PC-3 (cell line): ENCODE data around the gene TNFAIP8. TPM values are rescaled to one million over a fixed set of nuclear protein-coding genes. Genes with fewer than 3 reads are reported as not detected.

Experiments
- ATAC-seq: fragments of 200-7000 bp; cut with Tn5 transposase; 2 replicates; pipeline ENCODE4 v1.9.1; 2020; ENCODE audit warnings: mild to moderate bottlenecking, moderate library complexity
- BruUV-seq: library from RNA; stranded (reverse); fragments of 400-500 nt; replicated peaks from 2 replicates; lab custom pipeline; 2021; lab: Mats Ljungman, UMichigan
- CTCF ChIA-PET: fragments of 300-600 bp; sonication (Branson Sonifier 250); formaldehyde crosslinking; loops from one replicate; lab custom pipeline; 2022; ENCODE audit warnings: antibody characterized with exemption; lab: Charles Lee
- POLR2A ChIA-PET: fragments of 300-600 bp; sonication (Branson Sonifier 250); formaldehyde crosslinking; loops from one replicate; lab custom pipeline; 2022; ENCODE audit warnings: antibody characterized with exemption; ENCODE audit not compliant: unreplicated experiment; lab: Charles Lee
- DNase-seq: peaks from one replicate; pipeline ENCODE4 v3.0.0-alpha.2; 2015
- H2AFZ ChIP-seq: fragments of 300-600 bp; sonication (generic); 2 replicates; pipeline ENCODE4 v1.6.0; 2016; ENCODE audit warnings: antibody characterized with exemption, low read length
- H3F3A ChIP-seq: fragments of 300-600 bp; sonication (generic); one replicate; pipeline ENCODE4 v1.6.0; 2017; ENCODE audit warnings: antibody characterized with exemption, low read length, control low read depth, mild to moderate bottlenecking; ENCODE audit not compliant: unreplicated experiment
- H3K27ac ChIP-seq: fragments of 300-600 bp; sonication (generic); 2 replicates; pipeline ENCODE4 v1.5.1; 2016; ENCODE audit warnings: mild to moderate bottlenecking, low read length
- H3K27me3 ChIP-seq: fragments of 300-600 bp; sonication (generic); 2 replicates; pipeline ENCODE4 v1.6.1; 2016; ENCODE audit warnings: low read length, mixed read lengths
- H3K36me3 ChIP-seq: fragments of 300-600 bp; sonication (generic); 2 replicates; pipeline ENCODE4 v1.6.1; 2016; ENCODE audit warnings: low read depth, mixed run types, low read length, mixed read lengths
- H3K4me1 ChIP-seq: fragments of 300-600 bp; sonication (generic); 2 replicates; pipeline ENCODE4 v1.5.1; 2016; ENCODE audit warnings: low read length; ENCODE audit not compliant: insufficient read depth
- H3K4me2 ChIP-seq: fragments of 300-600 bp; sonication (generic); 2 replicates; pipeline ENCODE4 v1.6.0; 2016; ENCODE audit warnings: low read length
- H3K4me3 ChIP-seq: fragments of 300-600 bp; sonication (generic); 2 replicates; pipeline ENCODE4 v1.5.1; 2016; ENCODE audit warnings: mild to moderate bottlenecking, low read length, mixed read lengths
- H3K79me2 ChIP-seq: fragments of 300-600 bp; sonication (generic); 2 replicates; pipeline ENCODE4 v1.6.1; 2017; ENCODE audit warnings: low read length, mixed read lengths
- H3K9ac ChIP-seq: fragments of 300-600 bp; sonication (generic); 2 replicates; pipeline ENCODE4 v1.6.0; 2016; ENCODE audit warnings: mild to moderate bottlenecking, low read length
- H3K9me2 ChIP-seq: fragments of 300-600 bp; sonication (generic); replicated peaks from 2 replicates; pipeline ENCODE4 v1.6.1; 2016; ENCODE audit warnings: mixed run types, low read length, mixed read lengths
- H3K9me3 ChIP-seq: fragments of 300-600 bp; sonication (generic); 2 replicates; pipeline ENCODE4 v1.6.1; 2016; ENCODE audit warnings: low read length, mixed read lengths
- H4K20me1 ChIP-seq: fragments of 300-600 bp; sonication (generic); 2 replicates; pipeline ENCODE4 v1.6.1; 2016; ENCODE audit warnings: low read length, mixed read lengths
- CTCF ChIP-seq: fragments of 300-600 bp; sonication (generic); conservative IDR thresholded peaks from 2 replicates; pipeline ENCODE4 v1.5.1; 2017; ENCODE audit warnings: antibody characterized with exemption, low read depth, mild to moderate bottlenecking, low read length
- EZH2 ChIP-seq: fragments of 300-600 bp; sonication (generic); IDR thresholded peaks from one replicate; pipeline ENCODE4 v1.6.1; 2017; ENCODE audit warnings: antibody characterized with exemption, mild to moderate bottlenecking, low read length; ENCODE audit not compliant: unreplicated experiment
- EZH2phosphoT487 ChIP-seq: fragments of 300-600 bp; sonication (generic); IDR thresholded peaks from 2 replicates; pipeline ENCODE4 v1.6.1; 2018; ENCODE audit warnings: mild to moderate bottlenecking, antibody characterized with exemption, low read length, borderline replicate concordance
- intact Hi-C: fragments of 100-400 bp; cut with micrococcal nuclease; formaldehyde crosslinking; loops from 2 replicates; pipeline ENCODE4 v1.9.0; 2023
- total RNA-seq: library from RNA; depleted of rRNA; stranded (reverse); fragments of >200 nt; gene quantifications from 2 replicates; pipeline ENCODE4 v1.2.3, GENCODE V29; 2014

The TNFAIP8 gene
- total RNA-seq, 1 experiment from 2014 or later = 20.0 TPM

- H3K27ac ChIP-seq = peak overlapping the region; percentile 94
- no peak for TF ChIP-seq EZH2phosphoT487
- no peak for TF ChIP-seq EZH2
- TF ChIP-seq CTCF = no peak
- DNase-seq = no peak
- no peaks in the 10 kb centered on the region for H3F3A ChIP-seq
- CTCF ChIA-PET = interaction anchor here (0.6 kb wide), 1 partner anchor 41 kb away, joined by 3 read pairs; no protein-coding TSS in a partner anchor
- H3K27me3 ChIP-seq = no peaks in the 10 kb centered on the region
- no peaks in the 10 kb centered on the region for H3K9me2 ChIP-seq
- peak overlapping the region; percentile 84 for H2AFZ ChIP-seq
- intact Hi-C loops = loop anchor here (1.0 to 5.0 kb wide), 3 partner anchors 34 to 55 kb away; no protein-coding TSS in a partner anchor
- peaks cover 51% of the 10 kb centered on the region for H3K79me2 ChIP-seq
- ATAC-seq = no peak
- peaks cover 63% of the 10 kb centered on the region for H3K4me1 ChIP-seq
- H3K4me2 ChIP-seq = peak overlapping the region; percentile 98
- H3K36me3 ChIP-seq = no peaks in the 10 kb centered on the region
- H3K4me3 ChIP-seq = peak overlapping the region; percentile 94
- peak overlapping the region; percentile 83 for H3K9ac ChIP-seq
- POLR2A ChIA-PET = interaction anchor here (0.7 kb wide), 1 partner anchor 13 kb away, joined by 5 read pairs; no protein-coding TSS in a partner anchor
- no TSS peak for BruUV-seq
- no peaks in the 10 kb centered on the region for H4K20me1 ChIP-seq
- no peaks in the 10 kb centered on the region for H3K9me3 ChIP-seq
Observed at GRCh38 chr5:119356612-119357188, 881 bp downstream of the TNFAIP8 start.

GRCh38 chr5:119357270-119357669 lies 1.5 kb downstream of the TNFAIP8 start:
- peak overlapping the region; percentile 94 for H3K4me3 ChIP-seq
- ChIA-PET POLR2A (no interaction called here), CTCF (interaction anchor here (0.5 to 0.6 kb wide), 3 partner anchors 41 to 185 kb away, joined by 3 to 5 read pairs (median 3); no protein-coding TSS in a partner anchor)
- peak overlapping the region; percentile 83; the same call in 1 of the 2 replicates for H3K9ac ChIP-seq
- no peaks in the 10 kb centered on the region for H3F3A ChIP-seq
- H3K9me3 ChIP-seq = no peaks in the 10 kb centered on the region
- H3K27ac ChIP-seq = no peak overlapping the region
- H3K9me2 ChIP-seq = no peaks in the 10 kb centered on the region
- peak overlapping the region; percentile 98 for H3K4me2 ChIP-seq
- H2AFZ ChIP-seq = peak overlapping the region; percentile 84; the same call in 1 of the 2 replicates
- no peaks in the 10 kb centered on the region for H3K36me3 ChIP-seq
- H3K79me2 ChIP-seq = peaks cover 56% of the 10 kb centered on the region
- TF ChIP-seq CTCF (no peak), EZH2 (no peak), EZH2phosphoT487 (no peak)
- intact Hi-C loops = loop anchor here (5.0 kb wide), 2 partner anchors 35 to 40 kb away; no protein-coding TSS in a partner anchor
- peaks cover 68% of the 10 kb centered on the region for H3K4me1 ChIP-seq
- DNase-seq = no peak
- H4K20me1 ChIP-seq = no peaks in the 10 kb centered on the region
- H3K27me3 ChIP-seq = no peaks in the 10 kb centered on the region
- BruUV-seq = no TSS peak
- no peak for ATAC-seq
